Stimulated activated CD4-positive, alpha-beta T cell treated with anti-CD3 and anti-CD28 coated beads, Interleukin-15, amount 100 ng/mL, for 24 hours (primary cell): ENCODE measurements around the gene ARMC5.
"Not testable (repeated sequence)": the region's sequence is repeated elsewhere in the genome, so short reads cannot be mapped to it uniquely, and the experiment has no call there.

Source experiments
- DNase-seq: peaks from one replicate; pipeline ENCODE4 v3.0.0-alpha.2; 2020

ARMC5 gene, protein sequence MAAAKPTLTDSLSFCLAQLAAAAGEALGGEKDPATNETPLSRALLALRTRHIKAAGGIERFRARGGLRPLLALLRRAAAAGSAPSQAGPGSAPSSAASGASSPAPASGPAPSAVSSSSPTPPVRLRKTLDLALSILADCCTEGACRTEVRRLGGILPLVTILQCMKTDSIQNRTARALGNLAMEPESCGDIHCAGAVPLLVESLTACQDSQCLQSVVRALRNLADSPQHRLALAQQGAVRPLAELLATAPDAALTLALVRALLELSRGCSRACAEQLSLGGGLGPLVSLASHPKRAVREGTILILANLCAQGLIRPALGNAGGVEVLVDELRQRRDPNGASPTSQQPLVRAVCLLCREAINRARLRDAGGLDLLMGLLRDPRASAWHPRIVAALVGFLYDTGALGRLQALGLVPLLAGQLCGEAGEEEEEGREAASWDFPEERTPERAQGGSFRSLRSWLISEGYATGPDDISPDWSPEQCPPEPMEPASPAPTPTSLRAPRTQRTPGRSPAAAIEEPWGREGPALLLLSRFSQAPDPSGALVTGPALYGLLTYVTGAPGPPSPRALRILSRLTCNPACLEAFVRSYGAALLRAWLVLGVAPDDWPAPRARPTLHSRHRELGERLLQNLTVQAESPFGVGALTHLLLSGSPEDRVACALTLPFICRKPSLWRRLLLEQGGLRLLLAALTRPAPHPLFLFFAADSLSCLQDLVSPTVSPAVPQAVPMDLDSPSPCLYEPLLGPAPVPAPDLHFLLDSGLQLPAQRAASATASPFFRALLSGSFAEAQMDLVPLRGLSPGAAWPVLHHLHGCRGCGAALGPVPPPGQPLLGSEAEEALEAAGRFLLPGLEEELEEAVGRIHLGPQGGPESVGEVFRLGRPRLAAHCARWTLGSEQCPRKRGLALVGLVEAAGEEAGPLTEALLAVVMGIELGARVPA

DNA sequence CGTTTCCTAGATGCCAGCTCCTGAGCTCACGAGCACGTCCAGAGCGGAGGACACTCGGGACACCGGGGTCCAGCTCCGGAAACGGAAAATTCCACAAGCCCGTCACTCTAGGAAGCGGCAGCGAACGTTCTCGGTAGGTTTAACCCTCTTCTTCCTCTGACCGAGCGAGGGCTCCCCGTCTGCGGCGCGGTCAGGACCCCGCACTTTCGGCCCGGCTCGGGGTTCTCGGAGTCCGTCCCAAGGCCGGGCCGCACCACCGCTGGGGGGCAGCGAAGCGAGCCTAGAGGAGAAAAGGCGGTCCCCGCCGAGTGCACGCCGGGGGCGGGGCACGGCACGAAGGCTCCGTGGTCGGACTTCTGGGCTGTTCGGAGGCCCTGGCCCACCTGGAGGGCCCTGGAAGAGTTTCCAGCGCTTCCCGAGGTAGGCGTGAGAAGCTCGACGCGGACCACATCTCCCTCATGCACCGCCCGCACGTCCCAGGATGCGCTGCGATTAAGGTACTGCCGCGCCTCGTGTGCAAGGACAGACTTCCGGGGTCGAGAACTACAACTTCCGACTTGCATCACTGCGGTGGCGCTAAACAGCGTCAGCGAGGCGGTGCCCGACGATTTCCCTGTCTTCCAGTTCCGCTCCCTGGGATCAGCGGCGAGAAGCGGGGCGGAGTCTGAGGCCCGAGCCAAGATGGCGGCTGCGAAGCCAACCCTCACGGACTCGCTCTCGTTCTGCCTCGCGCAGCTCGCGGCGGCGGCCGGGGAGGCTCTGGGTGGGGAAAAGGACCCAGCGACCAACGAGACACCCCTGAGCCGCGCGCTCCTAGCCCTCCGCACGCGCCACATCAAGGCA, at the start of gene ARMC5:
Gene ARMC5 (plus strand): TSS at position 658 of the 843 bp plus-strand sequence. CDS start 24 bp downstream, at position 682.
- peak; percentile 98 for DNase-seq

DNA sequence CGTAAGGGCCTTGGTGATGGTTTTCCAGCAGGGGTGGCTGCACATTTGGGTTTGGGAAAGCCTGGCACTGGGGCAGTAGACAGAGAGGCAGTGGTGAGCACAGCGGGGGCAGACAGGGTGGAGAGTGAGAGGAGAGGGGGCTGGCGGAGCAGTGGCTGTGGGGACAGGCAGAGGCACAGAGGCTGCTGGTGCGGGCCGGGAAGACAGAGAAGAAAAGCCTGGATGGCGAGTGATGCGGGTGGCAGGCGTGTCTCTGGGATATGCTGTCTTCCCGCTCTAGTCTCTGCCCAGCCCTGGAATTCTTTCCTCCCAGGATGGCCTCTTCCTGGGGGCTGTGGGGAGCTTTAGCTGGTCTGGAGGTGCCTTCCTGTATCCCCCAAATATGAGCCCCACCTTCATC, 49.2 kb upstream of the ARMC5 start:
- no peak for DNase-seq

DNA sequence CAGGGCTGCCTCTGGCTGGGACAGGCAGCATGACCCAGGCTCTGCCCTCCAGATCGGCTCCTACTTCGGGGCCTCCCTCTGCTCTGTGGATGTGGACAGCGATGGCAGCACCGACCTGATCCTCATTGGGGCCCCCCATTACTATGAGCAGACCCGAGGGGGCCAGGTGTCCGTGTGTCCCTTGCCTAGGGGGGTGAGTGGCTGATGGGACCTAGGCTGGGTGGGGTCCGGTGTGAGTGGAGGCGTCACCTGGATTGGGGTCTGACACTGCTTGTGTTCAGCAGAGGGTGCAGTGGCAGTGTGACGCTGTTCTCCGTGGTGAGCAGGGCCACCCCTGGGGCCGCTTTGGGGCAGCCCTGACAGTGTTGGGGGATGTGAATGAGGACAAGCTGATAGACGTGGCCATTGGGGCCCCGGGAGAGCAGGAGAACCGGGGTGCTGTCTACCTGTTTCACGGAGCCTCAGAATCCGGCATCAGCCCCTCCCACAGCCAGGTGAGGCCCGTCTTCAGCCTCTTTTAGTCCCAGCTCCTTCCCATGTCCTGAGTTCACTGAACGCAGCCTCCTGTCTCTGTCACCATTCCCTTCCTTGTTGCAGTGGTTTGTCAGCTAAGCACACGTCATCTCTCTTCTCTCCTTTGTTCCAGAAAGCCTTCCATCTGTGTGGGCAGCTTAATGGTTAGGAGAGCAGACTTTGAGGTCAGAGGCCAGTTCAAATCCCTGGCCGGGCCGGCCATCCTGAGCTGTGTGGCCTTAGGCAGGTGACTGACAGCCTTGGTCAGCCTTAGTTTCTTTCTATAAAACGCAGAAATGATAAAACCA, 48.1 kb upstream of the ARMC5 start:
- DNase-seq, result no peak

DNA sequence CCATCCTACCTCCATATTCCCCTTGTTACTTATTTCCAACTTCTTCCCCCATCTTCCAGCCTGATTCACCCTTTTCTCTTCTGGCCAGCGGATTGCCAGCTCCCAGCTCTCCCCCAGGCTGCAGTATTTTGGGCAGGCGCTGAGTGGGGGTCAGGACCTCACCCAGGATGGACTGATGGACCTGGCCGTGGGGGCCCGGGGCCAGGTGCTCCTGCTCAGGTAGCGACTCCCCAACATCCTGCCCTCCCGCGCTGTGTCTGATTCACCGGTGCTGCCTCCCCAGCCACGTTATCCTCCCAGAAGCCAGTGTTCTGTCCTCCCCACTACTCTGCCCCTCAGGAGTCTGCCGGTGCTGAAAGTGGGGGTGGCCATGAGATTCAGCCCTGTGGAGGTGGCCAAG, 46.6 kb upstream of the ARMC5 start:
- no peak for DNase-seq

- DNase-seq, result no peak
Observed at GRCh38 chr16:31413381-31413780, 45.9 kb upstream of the ARMC5 start.

DNA sequence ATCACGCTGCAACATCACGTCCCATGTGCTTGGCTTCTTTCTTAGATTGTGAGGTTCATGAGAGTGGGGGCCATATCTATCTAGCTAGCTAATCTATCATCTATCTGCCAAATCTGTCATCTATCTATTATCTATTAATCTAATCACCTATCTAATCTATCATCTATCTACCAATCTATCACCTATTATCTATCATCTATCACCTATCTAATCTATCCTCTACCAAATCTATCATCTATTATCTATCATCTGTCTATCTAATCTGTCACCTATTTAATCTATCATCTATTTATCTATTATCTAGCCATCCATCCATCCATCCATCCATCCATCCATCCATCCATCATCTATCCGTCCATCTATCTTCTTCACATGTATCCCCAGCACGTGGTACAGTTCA, 45.4 kb upstream of the ARMC5 start:
- no peak for DNase-seq

GRCh38 chr16:31414706-31415105, 44.6 kb upstream of the ARMC5 start:
- DNase-seq, result no peak

DNA sequence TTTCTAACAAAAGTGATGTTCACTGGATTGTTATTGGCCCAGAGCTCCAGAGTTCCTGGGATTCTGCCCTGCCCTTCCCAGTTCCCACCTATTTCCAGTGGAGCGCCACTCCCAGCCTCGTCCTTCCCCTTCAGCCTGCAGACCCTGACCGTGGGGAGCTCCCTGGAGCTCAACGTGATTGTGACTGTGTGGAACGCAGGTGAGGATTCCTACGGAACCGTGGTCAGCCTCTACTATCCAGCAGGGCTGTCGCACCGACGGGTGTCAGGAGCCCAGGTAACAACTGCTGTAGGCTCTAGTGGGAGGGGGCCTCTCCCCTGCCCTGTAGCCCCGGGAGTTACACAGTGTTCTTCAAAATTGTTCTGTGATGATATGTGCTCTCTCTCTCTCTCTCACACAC, 42.9 kb upstream of the ARMC5 start:
- DNase-seq, result no peak

- DNase-seq, result not testable (repeated sequence)
Observed at GRCh38 chr16:31417036-31417435, 42.3 kb upstream of the ARMC5 start.

DNA sequence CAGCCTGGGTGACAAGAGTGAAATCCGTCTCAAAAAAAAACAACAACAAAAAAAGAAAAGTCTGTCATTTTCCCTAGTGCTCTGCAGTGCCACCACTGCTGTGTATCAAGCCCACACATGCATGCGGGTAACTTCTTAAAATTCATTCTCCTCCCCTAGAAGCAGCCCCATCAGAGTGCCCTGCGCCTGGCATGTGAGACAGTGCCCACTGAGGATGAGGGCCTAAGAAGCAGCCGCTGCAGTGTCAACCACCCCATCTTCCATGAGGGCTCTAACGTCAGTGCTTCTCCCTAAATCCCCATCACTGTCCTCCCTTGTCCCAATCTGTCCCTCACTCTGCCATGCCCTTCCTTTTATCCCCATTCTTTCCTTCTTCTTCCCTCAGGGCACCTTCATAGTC, 41.4 kb upstream of the ARMC5 start:
- DNase-seq, result no peak

DNA sequence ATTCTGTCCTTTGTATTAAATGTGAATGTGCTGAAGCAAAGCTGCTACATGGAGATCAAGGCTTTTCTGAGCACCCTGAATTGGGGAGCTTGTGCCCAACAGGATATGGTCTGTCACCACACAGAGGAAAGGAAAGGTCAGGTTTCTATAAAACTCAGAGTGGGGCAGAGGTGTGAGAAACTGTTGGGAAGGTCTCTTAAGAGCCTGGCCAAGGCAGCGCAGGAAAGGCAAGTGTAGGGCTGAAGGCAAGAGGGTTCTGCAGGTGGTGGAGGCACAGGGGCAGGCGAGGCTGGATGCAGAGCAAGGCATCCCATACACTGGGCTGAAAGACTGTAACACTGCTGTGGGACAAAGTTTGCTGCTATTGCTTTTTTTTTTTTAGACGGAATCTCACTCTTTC, 39.3 kb upstream of the ARMC5 start:
- no peak for DNase-seq

DNA sequence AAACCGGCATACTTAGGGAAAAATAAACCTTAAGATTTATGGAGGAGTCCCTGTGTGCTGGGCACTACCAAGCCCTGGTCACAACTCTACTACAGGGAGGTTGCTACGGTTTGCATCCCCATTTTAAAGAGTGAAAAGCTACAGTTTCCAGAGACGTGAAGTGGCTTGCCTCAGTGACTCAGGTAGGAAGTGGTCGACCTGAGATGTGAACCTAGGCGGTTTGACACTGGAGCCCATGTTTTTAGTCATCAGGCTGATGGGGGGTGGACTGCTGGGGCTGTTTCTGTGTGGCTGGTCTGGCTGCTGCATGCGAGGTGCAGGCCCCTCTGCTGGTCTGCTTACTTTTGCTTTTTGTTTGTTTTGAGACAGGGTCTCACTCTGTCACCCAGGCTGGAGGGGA, 37.7 kb upstream of the ARMC5 start:
- peak; percentile 71 for DNase-seq

DNA sequence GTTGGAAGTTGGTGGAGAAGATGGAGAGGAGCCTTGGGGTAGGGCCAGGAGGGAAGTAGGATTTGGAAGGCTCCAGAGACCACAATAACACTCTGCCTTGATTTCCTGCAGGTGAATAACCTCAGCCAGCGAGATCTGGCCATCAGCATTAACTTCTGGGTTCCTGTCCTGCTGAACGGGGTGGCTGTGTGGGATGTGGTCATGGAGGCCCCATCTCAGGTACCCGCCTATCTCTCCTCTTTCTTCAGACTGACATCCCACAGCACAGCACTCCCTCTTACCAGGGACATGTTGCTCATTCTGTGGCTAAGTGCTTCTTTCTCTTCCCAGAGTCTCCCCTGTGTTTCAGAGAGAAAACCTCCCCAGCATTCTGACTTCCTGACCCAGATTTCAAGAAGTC, 36.1 kb upstream of the ARMC5 start:
- DNase-seq, result no peak

- DNase-seq, result no peak
Observed at GRCh38 chr16:31423801-31424200, 35.5 kb upstream of the ARMC5 start.

- DNase-seq, result peak; percentile 75
Observed at GRCh38 chr16:31427441-31428278, 31.6 kb upstream of the ARMC5 start.

DNA sequence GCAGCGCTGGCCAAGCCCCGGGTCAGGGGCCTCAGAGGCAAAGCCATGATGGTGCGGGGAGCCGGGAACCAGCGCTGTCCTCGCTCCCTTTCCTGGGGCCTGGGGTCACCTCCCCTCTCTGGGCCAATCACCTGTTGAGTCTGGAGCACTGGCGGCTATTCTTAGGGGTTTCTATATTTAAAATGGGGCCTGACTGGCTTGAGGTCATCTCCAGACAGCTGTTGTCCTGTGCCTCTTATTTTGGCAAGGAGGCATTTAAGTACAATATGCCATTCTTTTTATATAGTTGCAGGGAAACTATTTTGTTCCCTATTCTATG, 31.1 kb upstream of the ARMC5 start, which contains the start of gene COX6A2:
Gene COX6A2 (minus strand): TSS at position 82 of the 319 bp plus-strand sequence. CDS start 35 bp downstream, at position 47.
- no peak for DNase-seq

- DNase-seq, result no peak
Observed at GRCh38 chr16:31428638-31429247, 30.6 kb upstream of the ARMC5 start.

GRCh38 chr16:31429314-31429713, 30.0 kb upstream of the ARMC5 start:
- DNase-seq, result no peak

- DNase-seq, result no peak
Observed at GRCh38 chr16:31429796-31430195, 29.5 kb upstream of the ARMC5 start.

GRCh38 chr16:31430380-31431052, 28.8 kb upstream of the ARMC5 start:
- DNase-seq, result no peak
